HG03108 (cell line): ENCODE data around the gene SEMA3C.

Experiments used
- ATAC-seq: cut with Tn5 transposase; IDR thresholded peaks from one replicate; pipeline ENCODE4 v1.9.1; 2021; ENCODE audit warnings: moderate library complexity; ENCODE audit not compliant: unreplicated experiment

SEMA3C gene

DNA sequence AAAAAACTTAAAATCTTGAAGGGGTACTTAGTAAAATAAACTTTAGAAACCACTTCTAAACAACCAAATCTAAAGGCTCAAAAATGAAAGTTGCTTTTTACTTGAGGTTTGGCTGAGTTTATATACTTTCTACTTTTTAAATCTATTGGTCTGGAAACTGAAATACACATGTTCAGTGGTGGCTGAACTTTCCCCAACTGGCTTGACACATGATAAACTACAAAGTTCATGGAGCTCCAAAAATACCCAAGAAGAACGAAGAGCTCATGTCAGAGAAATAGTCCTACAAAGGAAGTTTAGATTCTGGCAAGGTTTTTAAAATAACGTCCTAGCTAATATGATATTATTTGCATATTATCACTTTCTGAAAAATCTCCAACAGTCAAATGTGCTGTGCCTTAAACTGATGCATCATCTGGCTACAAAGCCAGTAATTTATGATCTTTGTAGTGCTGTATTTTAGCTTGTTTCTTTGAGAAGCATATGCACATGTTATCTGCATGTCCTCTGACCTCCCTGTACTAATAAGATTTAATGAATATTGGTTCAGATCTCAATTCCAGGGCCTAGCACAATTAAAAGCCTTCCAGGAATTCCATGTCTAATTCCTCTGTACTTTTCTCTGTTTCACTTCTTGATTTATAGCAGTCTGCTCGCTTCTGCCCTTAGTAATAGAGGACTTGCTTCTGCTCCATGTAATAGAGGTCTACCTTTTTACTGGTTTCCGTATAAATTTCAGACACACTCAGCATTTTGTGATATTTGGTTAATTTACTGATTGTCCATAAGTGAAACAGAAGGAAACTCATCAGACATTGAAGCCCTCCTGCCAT, 28.2 kb downstream of the SEMA3C start:
- ATAC-seq: no peak

DNA sequence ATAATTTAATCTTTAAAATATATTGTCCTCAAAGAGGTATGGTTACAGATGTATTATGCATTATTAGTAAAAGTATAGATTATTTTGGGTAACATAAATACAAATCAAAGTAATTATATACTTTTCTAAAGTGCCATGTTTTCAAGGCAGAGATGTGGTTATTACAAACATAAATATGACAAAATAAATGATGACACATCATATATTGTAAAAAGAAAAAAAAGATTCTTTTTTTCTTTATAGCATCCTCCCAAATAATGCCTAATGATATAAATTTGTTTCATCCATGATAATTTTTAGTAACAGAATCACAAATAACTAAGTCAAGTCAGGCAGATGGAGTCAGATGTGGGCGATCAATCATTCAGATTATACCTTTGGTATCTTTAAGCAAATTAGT, 29.3 kb downstream of the SEMA3C start:
- no peak for ATAC-seq

DNA sequence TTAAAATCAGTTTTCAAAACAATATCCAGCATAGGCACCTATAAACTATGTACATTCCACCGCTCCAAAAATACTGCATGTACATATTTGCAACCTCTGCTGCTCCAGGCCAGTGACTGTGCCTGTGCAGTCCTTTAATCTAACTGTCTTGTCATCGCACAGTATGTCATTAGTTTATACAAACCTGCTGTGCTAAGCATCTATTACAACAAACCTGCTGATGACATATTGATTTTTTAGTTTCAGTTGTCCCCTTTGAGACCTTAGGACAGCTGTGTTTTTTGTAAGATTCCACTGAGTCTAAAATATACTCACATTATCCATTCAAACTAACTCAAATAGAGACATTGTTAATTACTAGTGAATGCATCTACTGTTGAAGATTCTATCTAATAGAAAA, 33.1 kb downstream of the SEMA3C start:
- no peak for ATAC-seq

GRCh38 chr7:80884511-80885195, 34.2 kb downstream of the SEMA3C start:
- ATAC-seq: no peak

GRCh38 chr7:80883154-80884025, 35.5 kb downstream of the SEMA3C start:
- no peak for ATAC-seq

- no peak for ATAC-seq
These were observed 36.5 kb downstream of the SEMA3C start for GRCh38 chr7:80882213-80882801.

GRCh38 chr7:80881351-80881900, 37.4 kb downstream of the SEMA3C start:
- ATAC-seq: no peak

DNA sequence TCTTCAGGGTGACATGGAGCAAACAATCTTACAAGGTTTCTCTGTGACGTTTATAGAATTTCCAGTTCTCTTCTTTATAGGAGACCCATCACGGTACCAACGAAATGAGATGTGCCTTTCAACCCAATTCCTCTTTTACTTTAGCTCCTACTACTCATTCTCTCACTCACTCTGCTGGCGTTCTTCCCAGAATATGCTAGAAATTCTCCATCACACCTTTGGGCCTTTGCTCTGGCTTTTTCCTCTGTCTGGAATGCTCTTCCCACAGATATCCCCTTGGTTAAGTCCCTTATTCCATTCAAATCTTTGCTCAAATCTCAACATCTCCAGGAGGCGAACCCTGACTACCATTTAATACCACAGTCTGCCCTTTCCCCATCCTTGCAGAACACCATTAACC, 39.0 kb downstream of the SEMA3C start:
- ATAC-seq: no peak

DNA sequence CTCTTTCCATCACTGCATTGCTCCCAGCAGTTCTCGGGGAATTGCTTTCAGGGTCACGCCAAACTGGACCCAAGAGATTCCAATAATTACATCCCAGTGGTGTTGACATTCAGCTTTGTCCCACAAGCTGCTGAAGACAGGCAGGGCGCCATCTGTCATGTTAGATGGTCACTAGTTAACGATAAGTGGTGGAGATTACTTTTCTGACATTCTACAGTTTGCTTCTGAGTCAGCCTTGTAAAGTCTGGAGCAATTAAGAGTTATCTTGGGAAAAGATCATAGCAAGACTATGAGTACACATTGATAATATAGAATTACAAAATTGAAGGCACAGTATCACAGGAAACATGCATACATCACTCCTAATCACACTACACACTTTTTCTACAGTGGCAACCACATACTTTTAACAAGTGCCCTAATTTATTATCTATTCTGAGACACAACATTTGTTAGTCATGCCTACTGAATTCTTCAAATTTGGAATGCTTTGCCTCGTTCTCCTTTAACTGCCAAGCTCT, 41.9 kb downstream of the SEMA3C start:
- no peak for ATAC-seq

DNA sequence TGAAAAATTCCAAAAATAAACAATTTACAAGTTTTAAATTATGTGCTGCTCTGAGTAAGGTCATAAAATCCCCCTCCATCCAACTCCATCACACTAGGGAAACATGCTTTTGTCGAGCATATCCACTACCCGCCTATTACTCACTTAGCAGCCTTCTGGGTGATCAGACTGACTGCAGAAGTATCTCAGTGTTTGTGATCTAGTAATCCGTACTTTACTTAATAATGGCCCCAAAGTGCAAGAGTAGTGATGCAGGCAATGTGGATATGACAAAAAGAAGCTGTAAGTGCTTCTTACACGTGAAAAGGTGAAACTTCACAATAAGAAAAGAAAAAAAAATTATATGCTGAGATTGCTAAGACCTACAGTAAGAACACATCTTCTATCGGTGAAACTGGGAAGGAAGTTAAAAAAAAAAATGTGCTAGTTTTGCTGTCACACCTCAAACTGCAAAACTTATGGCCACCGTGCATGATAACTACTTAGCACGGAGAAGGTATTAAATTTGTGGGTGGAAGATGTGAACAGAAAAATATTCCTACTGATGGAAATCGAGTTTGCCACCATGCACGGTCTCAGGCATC, 43.2 kb downstream of the SEMA3C start:
- no peak for ATAC-seq

- ATAC-seq: no peak
These were observed 45.7 kb downstream of the SEMA3C start for GRCh38 chr7:80873140-80873539.

DNA sequence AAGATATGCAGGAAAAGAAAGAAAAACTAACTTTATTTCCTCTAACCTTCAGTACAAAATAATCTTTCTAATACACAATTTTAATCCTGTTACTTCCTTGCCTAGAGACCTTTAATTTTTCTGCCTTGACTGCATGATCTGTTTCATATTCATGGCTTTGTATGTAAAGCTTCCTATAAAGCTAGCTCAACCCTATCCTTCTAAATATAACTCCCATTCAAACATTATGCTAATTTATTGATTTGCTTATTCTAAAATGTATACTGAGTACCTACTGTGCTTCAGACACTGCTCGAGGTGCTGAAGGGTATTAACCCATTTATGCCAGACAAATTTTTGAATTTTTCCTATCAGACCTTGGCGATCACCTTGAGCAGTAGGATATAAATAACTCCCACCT, 47.6 kb downstream of the SEMA3C start:
- ATAC-seq: no peak

GRCh38 chr7:80870813-80871212, 48.0 kb downstream of the SEMA3C start:
- no peak for ATAC-seq

GRCh38 chr7:80869821-80870751, 48.8 kb downstream of the SEMA3C start:
- ATAC-seq: no peak

DNA sequence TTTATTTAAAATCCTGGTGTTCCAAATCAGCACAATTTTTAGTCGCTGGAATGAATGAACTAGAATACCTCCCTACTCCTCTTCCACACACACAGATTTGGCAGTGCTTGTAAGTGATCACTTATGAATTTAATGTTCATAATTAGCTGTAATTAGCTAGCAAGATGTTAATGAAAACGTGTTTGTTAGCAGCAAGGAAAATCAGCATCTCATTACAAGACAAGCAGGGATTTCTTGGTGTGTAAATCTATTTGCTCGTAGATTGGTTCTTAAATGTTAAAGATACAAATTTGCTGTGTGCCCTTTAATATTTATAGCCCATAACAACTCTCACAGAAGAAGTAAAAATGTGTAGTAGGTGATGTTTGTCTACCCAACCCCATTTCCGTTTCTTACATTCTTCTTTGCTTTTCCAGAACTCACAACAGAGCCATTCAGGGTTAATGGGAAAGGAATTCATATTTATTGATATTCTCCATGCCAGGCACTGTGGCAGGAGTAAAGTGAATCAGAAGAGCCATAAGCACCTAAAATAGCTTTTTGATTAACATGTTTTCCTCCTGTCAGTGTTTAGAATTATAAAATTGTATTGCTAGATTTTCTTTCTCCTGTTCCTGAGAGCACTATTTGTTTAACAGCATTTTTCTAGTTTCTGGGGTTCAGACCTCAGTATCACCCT, 49.6 kb downstream of the SEMA3C start:
- ATAC-seq: no peak

- ATAC-seq: no peak
These were observed 50.3 kb downstream of the SEMA3C start for GRCh38 chr7:80868566-80868965.

- ATAC-seq: no peak
These were observed 58.3 kb downstream of the SEMA3C start for GRCh38 chr7:80860554-80860953.

DNA sequence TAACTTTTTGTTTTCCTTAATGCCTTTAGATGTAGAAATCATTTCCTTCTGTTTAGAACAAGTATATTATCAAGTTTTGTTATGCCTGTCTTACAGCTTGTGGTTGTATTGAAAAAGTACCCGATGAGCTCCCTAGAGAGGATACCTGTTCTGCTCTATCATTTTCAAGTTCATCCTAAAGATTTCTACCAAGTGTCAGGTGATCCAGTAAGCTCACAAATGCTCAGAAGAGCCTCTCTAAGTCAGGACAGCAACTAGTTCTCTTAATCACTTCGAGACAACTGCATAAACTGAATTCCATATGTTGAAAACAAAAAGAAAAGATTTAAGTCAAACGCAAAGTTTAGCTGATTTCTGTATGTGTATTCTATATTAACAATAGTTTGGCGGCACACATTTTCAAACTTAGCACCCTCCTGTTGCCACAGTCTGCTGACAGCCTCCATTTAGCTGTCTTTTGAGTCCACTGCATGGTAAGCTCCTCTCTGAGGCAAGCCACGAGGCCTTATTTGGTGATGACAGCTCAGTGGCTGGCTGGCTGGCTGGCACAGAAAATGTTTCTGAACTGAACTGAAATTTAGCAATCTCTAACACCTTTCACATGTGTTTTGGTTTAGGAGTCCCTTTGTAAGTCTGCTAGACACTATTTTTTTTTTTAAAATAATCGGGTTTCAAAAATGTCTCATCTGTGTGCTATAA, 59.4 kb downstream of the SEMA3C start:
- ATAC-seq: no peak
